T-helper 2 cell (primary cell): Measurements from ENCODE around the gene WDR82.
A peak's percentile ranks its signal among the peaks of the same experiment; 100 is the strongest.

Source experiments
- DNase-seq, 5 experiments: peaks; one replicate each; pipeline versions ENCODE4 v3.0.0 to v3.0.0-alpha.2; 2012 to 2022

Gene WDR82

DNA sequence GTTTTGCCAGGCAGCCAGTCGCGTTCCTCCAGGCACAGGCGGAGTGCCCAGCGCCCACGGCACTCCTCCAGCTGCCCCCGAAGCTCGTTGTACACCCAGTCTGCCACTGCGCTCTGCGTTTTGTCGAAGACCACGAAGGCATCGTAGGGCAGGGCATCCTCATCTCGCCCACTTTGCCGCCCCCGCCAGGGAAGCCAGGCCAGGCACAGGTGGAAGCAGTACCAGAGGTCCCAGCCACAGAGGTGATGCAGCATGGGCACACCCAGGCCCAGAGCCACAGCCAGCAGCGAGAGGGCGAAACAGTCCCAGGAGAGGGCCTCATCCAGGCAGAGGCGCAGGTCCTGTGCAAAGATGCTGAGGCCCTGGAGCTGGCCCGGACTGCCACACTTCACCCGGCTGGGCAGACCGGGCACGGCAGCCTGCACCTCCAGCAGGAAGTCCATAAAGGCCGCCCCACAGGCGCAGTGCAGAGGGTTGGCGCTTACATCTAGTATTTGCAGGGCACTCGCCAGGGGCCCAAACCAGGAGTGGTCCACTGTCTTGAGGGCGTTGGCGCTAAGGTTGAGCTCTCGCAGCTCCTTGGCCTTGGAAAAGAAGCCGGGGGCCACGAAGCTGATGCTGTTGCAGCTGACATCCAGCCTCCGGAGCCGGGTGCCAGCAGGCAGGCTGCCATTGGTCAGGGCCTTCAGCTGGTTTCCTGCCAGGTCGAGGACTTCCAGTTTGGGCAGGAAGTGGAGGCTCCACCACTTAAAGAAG lies 56.7 kb downstream of the WDR82 start:
- DNase-seq: peak in 3 of 5 experiments; percentile 60 to 90 (median 61)

DNA sequence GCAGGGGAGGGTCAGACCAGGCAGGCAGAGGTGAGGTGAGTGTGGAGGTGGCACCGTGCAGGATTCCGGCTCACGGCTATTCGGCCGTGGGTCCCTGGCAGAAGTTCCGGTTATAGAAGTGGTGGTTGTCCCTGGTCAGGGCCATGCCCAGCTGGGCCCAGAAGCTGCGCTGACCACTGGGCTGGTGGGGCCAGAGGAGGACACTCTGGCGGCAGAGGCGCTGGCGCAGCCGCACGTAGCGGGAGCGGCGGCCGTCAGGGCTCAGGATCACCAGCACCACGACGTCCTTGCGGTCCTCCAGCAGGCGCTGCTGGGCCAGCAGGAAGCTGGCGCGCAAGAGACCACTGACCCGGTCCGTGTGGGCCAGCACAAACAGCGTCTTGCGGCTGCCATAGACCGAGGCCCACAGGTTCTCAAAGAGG lies 57.3 kb downstream of the WDR82 start:
- DNase-seq: no peak

- peak; percentile 66 to 84 (median 79) for DNase-seq
Measured at GRCh38 chr3:52220380-52221026, 57.9 kb downstream of the WDR82 start.

DNA sequence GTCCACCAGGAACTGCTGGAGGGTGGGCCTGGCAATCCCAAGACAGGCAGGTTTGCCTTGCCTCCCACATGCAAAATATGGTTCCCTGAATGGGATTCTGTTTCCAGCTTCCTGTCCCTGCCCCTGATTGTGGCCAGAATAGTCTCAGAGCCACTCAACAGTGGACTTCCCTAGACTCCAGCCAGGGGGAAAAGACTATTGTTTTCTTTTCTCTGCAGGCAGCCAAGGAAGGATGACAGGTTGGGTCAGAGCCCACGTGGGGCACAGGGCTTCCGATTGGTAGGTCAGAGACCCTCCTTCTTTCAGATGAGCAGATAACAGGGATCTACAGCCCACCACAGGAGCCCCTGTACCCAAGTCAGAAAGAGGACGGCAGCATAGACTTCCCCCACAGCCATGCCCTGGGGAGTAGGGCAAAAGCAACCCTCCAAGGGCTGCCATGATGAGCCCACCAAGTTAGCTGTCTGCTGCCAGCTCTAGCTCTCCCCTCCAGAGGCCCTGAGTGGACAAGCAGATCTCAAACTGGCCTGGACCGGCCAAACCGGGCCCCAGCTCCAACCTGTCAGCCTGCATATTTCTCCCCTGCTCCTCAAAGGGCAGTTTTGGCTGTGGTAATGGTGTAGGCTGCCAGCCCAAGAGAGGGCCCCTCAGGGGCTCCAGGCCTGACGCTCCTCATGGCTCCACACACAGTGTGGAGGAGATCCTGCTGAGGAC lies 59.4 kb downstream of the WDR82 start:
- DNase-seq: no peak

DNA sequence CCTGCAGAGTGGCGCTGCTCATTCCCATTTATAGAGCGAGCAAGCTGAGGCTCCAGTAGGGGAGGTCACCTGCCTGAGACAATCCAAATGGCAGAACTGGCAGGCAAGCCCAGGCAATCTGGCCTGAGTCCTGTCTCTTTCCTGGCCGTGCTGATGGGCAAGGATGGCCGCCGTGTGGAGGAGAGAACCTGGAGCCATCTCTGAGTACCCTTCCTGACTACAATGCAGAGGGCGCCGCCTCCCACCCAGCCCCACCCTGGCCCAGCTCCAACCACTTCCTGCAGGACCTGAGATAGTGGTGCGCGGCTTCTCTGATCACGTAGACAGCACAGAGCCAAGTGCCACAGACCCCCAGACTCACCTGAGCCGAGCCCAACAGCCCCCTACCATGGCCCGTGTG lies 60.0 kb downstream of the WDR82 start:
- DNase-seq: peak in 1 of 5 experiments; percentile 79

- DNase-seq: no peak
Measured at GRCh38 chr3:52218026-52218425, 60.4 kb downstream of the WDR82 start.

- DNase-seq: peak in 1 of 5 experiments; percentile 30
Measured at GRCh38 chr3:52217409-52217805, 61.0 kb downstream of the WDR82 start.

- peak in 4 of 5 experiments; percentile 30 to 58 (median 49) for DNase-seq
Measured at GRCh38 chr3:52216585-52217408, 61.7 kb downstream of the WDR82 start.

- DNase-seq: no peak
Measured at GRCh38 chr3:52215351-52215750, 63.1 kb downstream of the WDR82 start.

DNA sequence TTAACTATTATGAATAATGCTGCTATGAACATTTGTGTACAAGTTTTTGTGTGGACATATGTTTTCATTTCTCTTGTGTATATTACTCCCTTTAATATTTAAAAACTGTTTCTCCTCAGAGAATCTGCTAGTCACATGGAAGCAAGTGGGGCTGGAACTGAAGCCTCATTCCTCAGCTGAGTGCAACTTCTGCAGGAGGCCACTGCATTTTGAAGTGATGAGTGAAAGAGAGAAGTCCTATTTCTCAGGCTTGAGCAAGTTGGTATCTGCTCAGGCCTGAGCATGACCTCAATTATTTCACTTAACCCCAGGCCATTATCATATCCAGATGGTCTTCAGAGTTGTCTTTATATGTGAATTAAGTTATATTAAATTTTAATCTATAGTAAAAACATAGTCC lies 64.5 kb downstream of the WDR82 start:
- no peak for DNase-seq

DNA sequence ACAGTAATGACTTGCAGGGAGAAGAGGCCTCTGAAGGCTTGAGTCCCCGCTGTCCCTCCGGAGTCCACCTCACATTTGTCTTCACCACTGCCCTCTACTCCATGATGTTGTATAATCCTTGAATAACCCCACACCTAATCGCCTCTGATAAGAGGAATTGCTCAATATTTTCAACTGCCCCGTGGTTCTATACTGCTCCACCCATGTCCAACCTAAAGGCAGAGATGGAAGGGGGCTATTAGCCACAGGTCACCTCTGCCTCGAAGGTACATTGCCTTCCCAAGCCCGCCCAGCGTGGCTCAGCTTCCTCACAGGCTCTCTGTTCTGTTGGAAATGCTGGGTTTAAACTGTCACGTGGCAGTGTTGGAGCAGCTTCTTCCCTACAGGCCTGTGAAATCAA lies 65.4 kb downstream of the WDR82 start:
- DNase-seq: no peak

GRCh38 chr3:52211268-52211891 lies 67.1 kb downstream of the WDR82 start:
- DNase-seq: no peak

GRCh38 chr3:52210550-52211046 lies 67.9 kb downstream of the WDR82 start:
- DNase-seq: no peak

GRCh38 chr3:52210037-52210436 lies 68.4 kb downstream of the WDR82 start:
- no peak for DNase-seq

DNA sequence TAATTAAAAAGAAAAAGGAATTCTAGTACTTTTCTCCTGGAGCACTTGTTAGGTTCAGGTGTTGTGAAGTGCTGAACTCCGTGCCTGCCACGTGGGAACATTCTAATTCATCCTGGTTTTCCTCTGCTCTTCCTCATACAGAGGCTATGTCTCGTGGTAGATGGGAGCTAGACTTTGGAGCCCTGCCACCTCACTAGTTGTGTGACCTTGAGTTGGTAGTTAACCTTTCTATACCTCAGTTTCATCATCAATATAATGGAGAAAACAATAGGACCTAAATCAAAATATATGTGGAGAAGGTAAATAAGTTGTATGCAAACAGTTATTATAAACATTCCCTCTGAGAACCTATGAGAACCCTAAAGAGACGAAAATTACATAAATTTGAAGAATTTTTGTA lies 69.9 kb downstream of the WDR82 start:
- no peak for DNase-seq

- no peak for DNase-seq
Measured at GRCh38 chr3:52205727-52206372, 72.6 kb downstream of the WDR82 start.
